ENCODE results near the gene CHIA. TPM values are rescaled to one million over a fixed set of nuclear protein-coding genes. Genes with fewer than 3 reads are reported as not detected.
"Not testable (repeated sequence)": the region's sequence is repeated elsewhere in the genome, so short reads cannot be mapped to it uniquely, and the experiment has no call there.

Gene CHIA
- total RNA-seq, 2 donors from 2014 or later, result not detected

GRCh38 chr1:111323231-111323630, 32.6 kb downstream of the CHIA start:
- H3K27me3 Mint-ChIP-seq (ENCODE audit: insufficient read depth), result no peaks in the 10 kb centered on the region

GRCh38 chr1:111332190-111332589, 41.5 kb downstream of the CHIA start:
- Mint-ChIP-seq H3K4me1 (no peaks in the 10 kb centered on the region), H3K36me3 (ENCODE audit: low read depth) (peaks cover 7% of the 10 kb centered on the region), H3K27me3 (ENCODE audit: insufficient read depth) (no peaks in the 10 kb centered on the region), H3K27ac (no peak overlapping the region), H3K9me3 (peaks cover 46% of the 10 kb centered on the region), H3K4me3 (no peak overlapping the region)
- H3K9ac ChIP-seq (ENCODE audit: extremely low read depth, low read length, poor library complexity, severe bottlenecking), result no peak overlapping the region
- no peaks in the 10 kb centered on the region for H3K4me1 ChIP-seq (ENCODE audit: control insufficient read depth, insufficient read depth, low read length)
- H3K27me3 ChIP-seq (ENCODE audit: control insufficient read depth, insufficient read depth, low read length, poor library complexity, severe bottlenecking), result no peaks in the 10 kb centered on the region
- no peaks in the 10 kb centered on the region for H3K36me3 ChIP-seq (ENCODE audit: control insufficient read depth, insufficient read depth, low read length)
- no peak overlapping the region for H3K27ac ChIP-seq (ENCODE audit: low read depth, low read length)
- no peak for DNase-seq
- H3K9me3 ChIP-seq (ENCODE audit: control insufficient read depth, low read length), result peaks cover 42% of the 10 kb centered on the region
- TF ChIP-seq CTCF (conservative IDR thresholded peaks at IDR 0.05), result no peak
- 87 to 100% methylated on average over 1 of the region's 1 CpG for WGBS, 2 experiments (ENCODE audit: insufficient coverage in 1 of 2, insufficient read length in 1 of 2)
- no peak overlapping the region for H3K4me3 ChIP-seq (ENCODE audit: low read length)

More at GRCh38 chr1:111323231-111323630, 32.6 kb downstream of the CHIA start:
- Histone ChIP-seq H3K27ac (ENCODE audit: low read depth, low read length) (no peak overlapping the region), H3K36me3 (ENCODE audit: control insufficient read depth, insufficient read depth, low read length) (no peaks in the 10 kb centered on the region), H3K4me3 (ENCODE audit: low read length) (no peak overlapping the region), H3K4me1 (ENCODE audit: control insufficient read depth, insufficient read depth, low read length) (no peaks in the 10 kb centered on the region), H3K9ac (ENCODE audit: extremely low read depth, low read length, poor library complexity, severe bottlenecking) (no peak overlapping the region), H3K9me3 (ENCODE audit: control insufficient read depth, low read length) (peaks cover 10% of the 10 kb centered on the region), H3K27me3 (ENCODE audit: control insufficient read depth, insufficient read depth, low read length, poor library complexity, severe bottlenecking) (no peaks in the 10 kb centered on the region)
- 89 to 100% methylated on average over 1 of the region's 1 CpG for WGBS, 2 experiments (ENCODE audit: insufficient coverage in 1 of 2, insufficient read length in 1 of 2)
- no peak for DNase-seq
- Mint-ChIP-seq H3K4me3 (no peak overlapping the region), H3K4me1 (peaks cover 8% of the 10 kb centered on the region), H3K9me3 (peaks cover 9% of the 10 kb centered on the region), H3K27ac (no peak overlapping the region), H3K36me3 (ENCODE audit: low read depth) (peaks cover 5% of the 10 kb centered on the region)
- no peak for TF ChIP-seq CTCF (conservative IDR thresholded peaks at IDR 0.05)

- no peaks in the 10 kb centered on the region for H3K36me3 ChIP-seq (ENCODE audit: control insufficient read depth, insufficient read depth, low read length)
- no peak overlapping the region for H3K27ac Mint-ChIP-seq
- H3K4me3 ChIP-seq (ENCODE audit: low read length), result no peak overlapping the region
- no peak overlapping the region for H3K4me3 Mint-ChIP-seq
- peaks cover 37% of the 10 kb centered on the region for H3K9me3 Mint-ChIP-seq
- no peaks in the 10 kb centered on the region for H3K4me1 ChIP-seq (ENCODE audit: control insufficient read depth, insufficient read depth, low read length)
- no peaks in the 10 kb centered on the region for H3K27me3 Mint-ChIP-seq (ENCODE audit: insufficient read depth)
- H3K9ac ChIP-seq (ENCODE audit: extremely low read depth, low read length, poor library complexity, severe bottlenecking), result no peak overlapping the region
- H3K9me3 ChIP-seq (ENCODE audit: control insufficient read depth, low read length), result peaks cover 24% of the 10 kb centered on the region
- peak; percentile 71 for DNase-seq
- H3K27ac ChIP-seq (ENCODE audit: low read depth, low read length), result no peak overlapping the region
- 33% methylated on average over 2 of the region's 2 CpGs; no CpG with 5 or more reads in 1 of the 2 experiments for WGBS, 2 experiments (ENCODE audit: insufficient coverage in 1 of 2, insufficient read length in 1 of 2)
- no peaks in the 10 kb centered on the region for H3K27me3 ChIP-seq (ENCODE audit: control insufficient read depth, insufficient read depth, low read length, poor library complexity, severe bottlenecking)
- no peaks in the 10 kb centered on the region for H3K4me1 Mint-ChIP-seq
- TF ChIP-seq CTCF (conservative IDR thresholded peaks at IDR 0.05), result peak; percentile 95
- H3K36me3 Mint-ChIP-seq (ENCODE audit: low read depth), result peaks cover 1% of the 10 kb centered on the region
Observed at GRCh38 chr1:111334169-111334568, 43.5 kb downstream of the CHIA start.

GRCh38 chr1:111335214-111335877, 44.7 kb downstream of the CHIA start:
- H3K27me3 ChIP-seq (ENCODE audit: control insufficient read depth, insufficient read depth, low read length, poor library complexity, severe bottlenecking); H3K4me1 Mint-ChIP-seq; H3K9ac ChIP-seq (ENCODE audit: extremely low read depth, low read length, poor library complexity, severe bottlenecking); H3K4me3 Mint-ChIP-seq; H3K4me1 ChIP-seq (ENCODE audit: control insufficient read depth, insufficient read depth, low read length); H3K36me3 ChIP-seq (ENCODE audit: control insufficient read depth, insufficient read depth, low read length); H3K27ac Mint-ChIP-seq; DNase-seq; H3K27ac ChIP-seq (ENCODE audit: low read depth, low read length); H3K27me3 Mint-ChIP-seq (ENCODE audit: insufficient read depth); H3K36me3 Mint-ChIP-seq (ENCODE audit: low read depth): not testable (repeated sequence)
- 94 to 95% methylated on average over 10 to 14 of the region's 15 CpGs for WGBS, 2 experiments (ENCODE audit: insufficient coverage in 1 of 2, insufficient read length in 1 of 2)
- peaks cover 18% of the 10 kb centered on the region for H3K9me3 ChIP-seq (ENCODE audit: control insufficient read depth, low read length)
- H3K4me3 ChIP-seq (ENCODE audit: low read length), result peak overlapping the region; percentile 49
- peaks cover 38% of the 10 kb centered on the region for H3K9me3 Mint-ChIP-seq

- not testable (repeated sequence) for H3K4me1 ChIP-seq (ENCODE audit: control insufficient read depth, insufficient read depth, low read length); H3K4me1 Mint-ChIP-seq; H3K27me3 ChIP-seq (ENCODE audit: control insufficient read depth, insufficient read depth, low read length, poor library complexity, severe bottlenecking); H3K4me3 ChIP-seq (ENCODE audit: low read length); H3K27me3 Mint-ChIP-seq (ENCODE audit: insufficient read depth); DNase-seq; H3K27ac ChIP-seq (ENCODE audit: low read depth, low read length); H3K36me3 Mint-ChIP-seq (ENCODE audit: low read depth); H3K4me3 Mint-ChIP-seq; H3K27ac Mint-ChIP-seq; H3K9me3 ChIP-seq (ENCODE audit: control insufficient read depth, low read length); H3K36me3 ChIP-seq (ENCODE audit: control insufficient read depth, insufficient read depth, low read length); H3K9ac ChIP-seq (ENCODE audit: extremely low read depth, low read length, poor library complexity, severe bottlenecking)
- 100% methylated on average over 1 of the region's 2 CpGs; no CpG with 5 or more reads in 1 of the 2 experiments for WGBS, 2 experiments (ENCODE audit: insufficient coverage in 1 of 2, insufficient read length in 1 of 2)
- peaks cover 40% of the 10 kb centered on the region for H3K9me3 Mint-ChIP-seq
Observed at GRCh38 chr1:111338849-111339248, 48.2 kb downstream of the CHIA start.
